Measurements from ENCODE around the gene PRR14. TPM values are rescaled to one million over a fixed set of nuclear protein-coding genes. Genes with fewer than 3 reads are reported as not detected.

PRR14 gene
- total and polyA plus RNA-seq, 2 of the 8 experiments (the other 6 are each of a cell fraction or from before 2014, with no cell fraction given), result 3.6 to 16.1 TPM

GRCh38 chr16:30604316-30604947 is 46.3 kb upstream of the PRR14 start (continued):
- no peak for TF ChIP-seq CHD7 (IDR thresholded peaks at IDR 0.05; ENCODE audit: insufficient replicate concordance, low read length)
- TF ChIP-seq CBX8 (IDR thresholded peaks at IDR 0.05; ENCODE audit: borderline replicate concordance, low read depth, low read length), result no peak

Data from H1 (cell line).